HepG2 (cell line): ENCODE measurements around the gene CNNM4. TPM values are rescaled to one million over a fixed set of nuclear protein-coding genes. Genes with fewer than 3 reads are reported as not detected.

Experiments used
- ATF6 ChIP-seq: sonication (generic); formaldehyde crosslinking; conservative IDR thresholded peaks from 2 replicates; pipeline ENCODE4 v1.4.0; 2020; ENCODE audit warnings: missing genetic modification reagents
- EHMT2 ChIP-seq: fragments of 200-600 bp; sonication (generic); IDR thresholded peaks from 2 replicates; pipeline ENCODE4 v1.7.0; 2017; ENCODE audit warnings: antibody characterized with exemption, low read depth, low read length, borderline replicate concordance
- RXRA ChIP-seq: sonication (generic); formaldehyde crosslinking; IDR thresholded peaks from 2 replicates; pipeline ENCODE4 v1.5.1; 2020; ENCODE audit warnings: missing genetic modification reagents
- RXRB ChIP-seq: IDR thresholded peaks from 2 replicates; pipeline ENCODE4 v1.6.1; 2016; ENCODE audit warnings: borderline replicate concordance, missing genetic modification reagents, missing compliant biosample characterization
- TFDP2 ChIP-seq: sonication (generic); formaldehyde crosslinking; IDR thresholded peaks from 2 replicates; pipeline ENCODE4 v1.4.0; 2020; ENCODE audit warnings: missing genetic modification reagents
- ZFYVE20 ChIP-seq: sonication (generic); formaldehyde crosslinking; IDR thresholded peaks from 2 replicates; pipeline ENCODE4 v1.8.0; 2023; ENCODE audit warnings: low read depth, mild to moderate bottlenecking, moderate library complexity, missing genetic modification reagents, borderline replicate concordance
- ZNF20 ChIP-seq: sonication (generic); formaldehyde crosslinking; IDR thresholded peaks from 2 replicates; pipeline ENCODE4 v1.4.0; 2020; ENCODE audit warnings: mild to moderate bottlenecking, moderate library complexity, missing genetic modification reagents
- ZNF382 ChIP-seq: sonication (generic); formaldehyde crosslinking; IDR thresholded peaks from 2 replicates; pipeline ENCODE4 v1.5.0; 2020; ENCODE audit warnings: missing genetic modification reagents, mild to moderate bottlenecking, borderline replicate concordance
- ZNF609 ChIP-seq: sonication (generic); formaldehyde crosslinking; IDR thresholded peaks from 2 replicates; pipeline ENCODE4 v1.4.0; 2020; ENCODE audit warnings: mild to moderate bottlenecking, missing genetic modification reagents, borderline replicate concordance
- ZSCAN21 ChIP-seq: sonication (generic); formaldehyde crosslinking; IDR thresholded peaks from 2 replicates; pipeline ENCODE4 v1.8.0; 2022; ENCODE audit warnings: mild to moderate bottlenecking, missing genetic modification reagents, moderate library complexity, borderline replicate concordance
- polyA plus RNA-seq, 8 experiments: library from polyadenylated mRNA; depleted of rRNA in 3 of 8; stranded (reverse) in 7 of 8; unstranded in 1 of 8; fragments of >200 nt; fragmentation: Illumina TruSeq in 4 of 8; extraction: Trizol in 4 of 8; gene quantifications; 2 replicates each; pipeline versions ENCODE4 v1.2.1 to v1.2.3, GENCODE V29; 2011 to 2016; ENCODE audit warnings: low read depth in 4 of 8, missing spikeins in 1 of 8, mixed read lengths in 1 of 8; ENCODE audit not compliant: insufficient read depth in 1 of 8
- total RNA-seq, 5 experiments: library from RNA; depleted of rRNA; stranded (reverse); fragments of >200 nt; fragmentation: Illumina TruSeq; extraction: Trizol; gene quantifications; 2 replicates each; pipeline ENCODE4 v1.2.3, GENCODE V29; 2016; ENCODE audit warnings: low read depth in 1 of 5
- TF ChIP-seq, protein P1 (sequence below): sonication (generic); formaldehyde crosslinking; IDR thresholded peaks from 2 replicates; pipeline ENCODE4 v1.5.1; 2020; ENCODE audit warnings: mild to moderate bottlenecking, missing genetic modification reagents, moderate library complexity
- TF ChIP-seq, protein P2 (sequence below): sonication (generic); formaldehyde crosslinking; IDR thresholded peaks from 2 replicates; pipeline ENCODE4 v1.4.0; 2020; ENCODE audit warnings: missing genetic modification reagents

CNNM4 gene
- total and polyA plus RNA-seq, 2 of the 13 experiments (the other 11 are each of a cell fraction or from before 2014, with no cell fraction given) = 5.9 to 8.4 TPM

DNA sequence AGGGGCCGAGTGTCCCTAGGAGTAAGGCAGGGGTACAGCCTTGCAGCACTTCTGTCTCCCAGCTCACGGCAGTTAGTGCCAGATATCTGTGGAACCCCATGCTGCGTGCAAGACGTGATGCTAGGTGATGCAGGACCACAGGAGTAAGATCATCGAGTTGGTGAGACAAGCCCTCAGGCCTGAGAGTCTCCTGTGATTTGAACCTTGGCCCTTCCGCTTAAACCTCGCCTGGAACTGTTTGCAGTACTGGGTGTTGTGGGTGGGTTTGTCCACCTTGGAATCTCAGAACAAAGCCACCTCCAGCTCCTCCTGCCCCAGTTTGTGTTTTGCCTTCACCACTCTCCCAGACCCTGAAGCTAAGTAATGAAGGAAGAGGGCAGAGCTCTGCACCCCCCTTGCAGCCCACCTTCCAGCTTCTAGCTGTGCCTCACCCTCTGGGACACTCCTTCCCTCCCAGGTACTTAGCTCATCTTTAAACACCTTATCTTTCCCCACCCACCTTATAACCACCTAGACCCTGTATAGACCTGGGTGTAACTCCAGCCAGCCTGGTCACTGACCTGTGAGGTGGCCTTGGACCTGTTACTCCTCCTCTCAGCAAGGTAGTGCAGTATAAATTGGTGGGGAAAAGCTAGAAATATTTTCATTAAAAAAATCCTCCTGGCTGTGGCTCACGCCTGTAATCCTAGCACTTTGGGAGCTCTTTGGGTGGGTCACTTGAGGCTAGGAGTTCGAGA is 6.6 kb downstream of the CNNM4 start (continued):
- TF ChIP-seq ZNF609 (CRISPR knock-in tag) = no peak
- TF ChIP-seq TFDP2 (CRISPR knock-in tag) = no peak
- TF ChIP-seq RXRA = 0 out of 2 replicates have a peak, but pooled peaks have one; percentile 12
- no peak for TF ChIP-seq ZSCAN21 (CRISPR knock-in tag)
- TF ChIP-seq EHMT2 = no peak
- TF ChIP-seq, protein P1, sequence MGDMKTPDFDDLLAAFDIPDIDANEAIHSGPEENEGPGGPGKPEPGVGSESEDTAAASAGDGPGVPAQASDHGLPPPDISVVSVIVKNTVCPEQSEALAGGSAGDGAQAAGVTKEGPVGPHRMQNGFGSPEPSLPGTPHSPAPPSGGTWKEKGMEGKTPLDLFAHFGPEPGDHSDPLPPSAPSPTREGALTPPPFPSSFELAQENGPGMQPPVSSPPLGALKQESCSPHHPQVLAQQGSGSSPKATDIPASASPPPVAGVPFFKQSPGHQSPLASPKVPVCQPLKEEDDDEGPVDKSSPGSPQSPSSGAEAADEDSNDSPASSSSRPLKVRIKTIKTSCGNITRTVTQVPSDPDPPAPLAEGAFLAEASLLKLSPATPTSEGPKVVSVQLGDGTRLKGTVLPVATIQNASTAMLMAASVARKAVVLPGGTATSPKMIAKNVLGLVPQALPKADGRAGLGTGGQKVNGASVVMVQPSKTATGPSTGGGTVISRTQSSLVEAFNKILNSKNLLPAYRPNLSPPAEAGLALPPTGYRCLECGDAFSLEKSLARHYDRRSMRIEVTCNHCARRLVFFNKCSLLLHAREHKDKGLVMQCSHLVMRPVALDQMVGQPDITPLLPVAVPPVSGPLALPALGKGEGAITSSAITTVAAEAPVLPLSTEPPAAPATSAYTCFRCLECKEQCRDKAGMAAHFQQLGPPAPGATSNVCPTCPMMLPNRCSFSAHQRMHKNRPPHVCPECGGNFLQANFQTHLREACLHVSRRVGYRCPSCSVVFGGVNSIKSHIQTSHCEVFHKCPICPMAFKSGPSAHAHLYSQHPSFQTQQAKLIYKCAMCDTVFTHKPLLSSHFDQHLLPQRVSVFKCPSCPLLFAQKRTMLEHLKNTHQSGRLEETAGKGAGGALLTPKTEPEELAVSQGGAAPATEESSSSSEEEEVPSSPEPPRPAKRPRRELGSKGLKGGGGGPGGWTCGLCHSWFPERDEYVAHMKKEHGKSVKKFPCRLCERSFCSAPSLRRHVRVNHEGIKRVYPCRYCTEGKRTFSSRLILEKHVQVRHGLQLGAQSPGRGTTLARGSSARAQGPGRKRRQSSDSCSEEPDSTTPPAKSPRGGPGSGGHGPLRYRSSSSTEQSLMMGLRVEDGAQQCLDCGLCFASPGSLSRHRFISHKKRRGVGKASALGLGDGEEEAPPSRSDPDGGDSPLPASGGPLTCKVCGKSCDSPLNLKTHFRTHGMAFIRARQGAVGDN (CRISPR knock-in tag) = 0 out of 2 replicates have a peak, but pooled peaks have one; percentile 19
- no peak for TF ChIP-seq ATF6 (CRISPR knock-in tag)
- TF ChIP-seq RXRB (CRISPR knock-in tag) = no peak
- TF ChIP-seq, protein P2, sequence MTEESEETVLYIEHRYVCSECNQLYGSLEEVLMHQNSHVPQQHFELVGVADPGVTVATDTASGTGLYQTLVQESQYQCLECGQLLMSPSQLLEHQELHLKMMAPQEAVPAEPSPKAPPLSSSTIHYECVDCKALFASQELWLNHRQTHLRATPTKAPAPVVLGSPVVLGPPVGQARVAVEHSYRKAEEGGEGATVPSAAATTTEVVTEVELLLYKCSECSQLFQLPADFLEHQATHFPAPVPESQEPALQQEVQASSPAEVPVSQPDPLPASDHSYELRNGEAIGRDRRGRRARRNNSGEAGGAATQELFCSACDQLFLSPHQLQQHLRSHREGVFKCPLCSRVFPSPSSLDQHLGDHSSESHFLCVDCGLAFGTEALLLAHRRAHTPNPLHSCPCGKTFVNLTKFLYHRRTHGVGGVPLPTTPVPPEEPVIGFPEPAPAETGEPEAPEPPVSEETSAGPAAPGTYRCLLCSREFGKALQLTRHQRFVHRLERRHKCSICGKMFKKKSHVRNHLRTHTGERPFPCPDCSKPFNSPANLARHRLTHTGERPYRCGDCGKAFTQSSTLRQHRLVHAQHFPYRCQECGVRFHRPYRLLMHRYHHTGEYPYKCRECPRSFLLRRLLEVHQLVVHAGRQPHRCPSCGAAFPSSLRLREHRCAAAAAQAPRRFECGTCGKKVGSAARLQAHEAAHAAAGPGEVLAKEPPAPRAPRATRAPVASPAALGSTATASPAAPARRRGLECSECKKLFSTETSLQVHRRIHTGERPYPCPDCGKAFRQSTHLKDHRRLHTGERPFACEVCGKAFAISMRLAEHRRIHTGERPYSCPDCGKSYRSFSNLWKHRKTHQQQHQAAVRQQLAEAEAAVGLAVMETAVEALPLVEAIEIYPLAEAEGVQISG (CRISPR knock-in tag) = 0 out of 2 replicates have a peak, but pooled peaks have one; percentile 31
- TF ChIP-seq ZFYVE20 (CRISPR knock-in tag) = no peak
- no peak for TF ChIP-seq ZNF382 (CRISPR knock-in tag)
- no peak for TF ChIP-seq ZNF20 (CRISPR knock-in tag)
